ENCODE results near the gene ELL2.

DNA sequence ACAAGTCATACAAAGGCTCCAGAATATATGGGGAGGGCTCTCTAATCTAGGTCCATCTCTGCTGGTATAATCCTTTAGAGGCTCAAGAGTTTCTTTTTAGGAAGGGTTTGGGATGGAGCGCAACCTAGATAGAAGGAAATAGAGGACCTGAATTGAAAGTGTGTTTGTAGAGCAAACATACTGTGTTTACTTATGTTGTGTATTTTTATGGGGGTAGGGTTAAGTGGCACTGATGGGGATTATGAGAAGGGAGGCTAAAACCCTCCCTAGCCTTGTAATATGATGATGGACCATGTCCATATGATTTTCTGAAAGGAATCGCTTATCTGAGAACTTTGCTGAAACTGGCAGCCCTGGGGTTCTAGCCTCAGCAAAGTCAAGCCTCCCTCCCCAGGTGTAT is 4.4 kb upstream of the ELL2 start:
- no peak for TF ChIP-seq CTCF (IDR thresholded peaks at IDR 0.05)
- TF ChIP-seq CBFB (CRISPR knock-in tag; IDR thresholded peaks at IDR 0.05; ENCODE audit: low read depth): no peak
- no peak for TF ChIP-seq MAX (CRISPR knock-in tag; IDR thresholded peaks at IDR 0.05)
- TF ChIP-seq ZBTB43 (CRISPR knock-in tag; IDR thresholded peaks at IDR 0.05): no peak
